ENCODE results near the gene PIEZO1. TPM values are rescaled to one million over a fixed set of nuclear protein-coding genes. Genes with fewer than 3 reads are reported as not detected.

Gene PIEZO1
- total and polyA plus RNA-seq, 9 of the 15 experiments (the other 6 are each of a cell fraction or from before 2014, with no cell fraction given): 3.6 to 432 (median 131) TPM

- TF ChIP-seq ZNF449 (CRISPR knock-in tag; IDR thresholded peaks at IDR 0.05): no peak
- TF ChIP-seq MLX (CRISPR knock-in tag; conservative IDR thresholded peaks at IDR 0.05): no peak
- TF ChIP-seq TAL1 (IDR thresholded peaks at IDR 0.05): no peak
- TF ChIP-seq RBM22 (IDR thresholded peaks at IDR 0.05; ENCODE audit: low read depth, low read length, poor library complexity, severe bottlenecking): no peak
- TF ChIP-seq TEAD4 (IDR thresholded peaks at IDR 0.05; ENCODE audit: low read length): no peak
- no peak for TF ChIP-seq TEAD4 (CRISPR knock-in tag; IDR thresholded peaks at IDR 0.05; ENCODE audit: borderline replicate concordance)
- TF ChIP-seq TBP (optimal IDR thresholded peaks at IDR 0.05; ENCODE audit: low read depth, low read length): peak; percentile 72
- TF ChIP-seq MTF1 (CRISPR knock-in tag; IDR thresholded peaks at IDR 0.05; ENCODE audit: borderline replicate concordance): no peak
- TF ChIP-seq SMARCA5 (IDR thresholded peaks at IDR 0.05): 0 out of 2 replicates have a peak, but pooled peaks have one; percentile 9
- no peak for TF ChIP-seq BCLAF1 (IDR thresholded peaks at IDR 0.05; ENCODE audit: borderline replicate concordance in 1 of 2, control insufficient read depth in 1 of 2, low read depth in 2 of 2, low read length in 1 of 2)
- peak; percentile 86 for TF ChIP-seq L3MBTL2 (IDR thresholded peaks at IDR 0.05)
- TF ChIP-seq NCOA2 (IDR thresholded peaks at IDR 0.05; ENCODE audit: partially characterized antibody in 2 of 2): no peak
- no peak for TF ChIP-seq ZBTB1 (CRISPR knock-in tag; IDR thresholded peaks at IDR 0.05; ENCODE audit: borderline replicate concordance, low read depth)
- TF ChIP-seq NR2C1 (IDR thresholded peaks at IDR 0.05): no peak
- no peak for TF ChIP-seq NR2C1 (tag; IDR thresholded peaks at IDR 0.05)
- TF ChIP-seq ZBED1 (IDR thresholded peaks at IDR 0.05): no peak; the same call in 1 of the 2 replicates
- no peak for TF ChIP-seq XRCC5 (IDR thresholded peaks at IDR 0.05; ENCODE audit: low read depth, low read length)
- no peak for TF ChIP-seq GABPA (tag; conservative IDR thresholded peaks at IDR 0.05; ENCODE audit: low read depth)
- TF ChIP-seq NRF1 (conservative IDR thresholded peaks at IDR 0.05 in 1 of 2, IDR thresholded peaks at IDR 0.05 in 1 of 2): peak; percentile 97
- TF ChIP-seq PCBP1 (IDR thresholded peaks at IDR 0.05; ENCODE audit: low read depth, low read length, poor library complexity, severe bottlenecking): no peak
- TF ChIP-seq ZBTB33 (CRISPR knock-in tag; IDR thresholded peaks at IDR 0.05): peak; percentile 57
These were observed 18.4 kb upstream of the PIEZO1 start, which contains the start of gene CDT1 (continued) for GRCh38 chr16:88803264-88803987.
